HepG2 (cell line): ENCODE measurements around the gene ILDR2. TPM values are rescaled to one million over a fixed set of nuclear protein-coding genes. Genes with fewer than 3 reads are reported as not detected.

Experiments used
- ATAC-seq: fragments of 200-7000 bp; cut with Tn5 transposase; 3 replicates; pipeline ENCODE4 v1.9.1; 2020; ENCODE audit warnings: mild to moderate bottlenecking, moderate library complexity
- BruUV-seq: library from RNA; stranded (reverse); fragments of 400-500 nt; replicated peaks from 2 replicates; lab custom pipeline; 2021; lab: Mats Ljungman, UMichigan
- CTCF ChIA-PET: fragments of 300-600 bp; formaldehyde crosslinking; extraction: SDS; loops from one replicate; lab custom pipeline; 2021; ENCODE audit warnings: low total read pairs, inconsistent platforms, low intra/inter-chr PET ratio; lab: Yijun Ruan, JAX
- POLR2A ChIA-PET: fragments of 350-600 bp; sonication (Branson Sonifier 250); formaldehyde crosslinking; loops from one replicate; lab custom pipeline; 2020; ENCODE audit warnings: antibody characterized with exemption, inconsistent platforms; lab: Yijun Ruan, JAX
- DNase-seq: peaks from one replicate; pipeline ENCODE4 v3.0.0-alpha.2; 2015; ENCODE audit warnings: low spot score
- FAIRE-seq: peaks from 3 replicates; lab custom pipeline; 2011; peaks lifted over from hg19 to GRCh38; lab: Jason Lieb, UNC
- H2AFZ ChIP-seq: one replicate; pipeline ENCODE4 v1.6.1; 2011; ENCODE audit warnings: low read length, inconsistent platforms
- H3K27ac ChIP-seq: fragments of 300-600 bp; 3 replicates; pipeline ENCODE4 v1.8.0; 2011; ENCODE audit warnings: mixed run types, mild to moderate bottlenecking, mixed read lengths, low read length, inconsistent platforms; ENCODE audit not compliant: insufficient read depth; ENCODE audit errors: extremely low read length
- H3K27me3 ChIP-seq, 2 experiments: fragments of 200-600 bp in 1 of 2; 2 replicates in 1 of 2; 3 replicates in 1 of 2; pipeline versions ENCODE4 v1.6.0 to v1.8.0; 2011; ENCODE audit warnings: low read length in 2 of 2, mild to moderate bottlenecking in 2 of 2, moderate library complexity in 2 of 2, inconsistent platforms in 1 of 2; ENCODE audit not compliant: insufficient read depth in 2 of 2, control insufficient read depth in 1 of 2
- H3K36me3 ChIP-seq, 2 experiments: fragments of 200-600 bp in 1 of 2; replicated peaks in 1 of 2; 2 replicates in 1 of 2; 3 replicates in 1 of 2; pipeline versions ENCODE4 v1.5.1 to v1.8.0; 2011; ENCODE audit warnings: low read length in 2 of 2, inconsistent platforms in 1 of 2; ENCODE audit not compliant: insufficient read depth in 2 of 2, control insufficient read depth in 1 of 2
- H3K4me1 ChIP-seq: 2 replicates; pipeline ENCODE4 v1.5.1; 2012; ENCODE audit warnings: low read length, inconsistent platforms; ENCODE audit not compliant: insufficient read depth
- H3K4me2 ChIP-seq: 2 replicates; pipeline ENCODE4 v1.6.0; 2011; ENCODE audit warnings: low read depth, low read length, inconsistent platforms
- H3K4me3 ChIP-seq, 3 experiments: fragments of 200-600 bp in 1 of 3; sonication (generic), shearing (Covaris generic) in 1 of 3; replicated peaks in 1 of 3; 2 replicates each; pipeline ENCODE4 v1.5.1; 2011 to 2016; ENCODE audit warnings: low read length in 3 of 3, inconsistent platforms in 2 of 3, low read depth in 2 of 3, mild to moderate bottlenecking in 2 of 3, control low read depth in 1 of 3, mixed read lengths in 1 of 3; ENCODE audit not compliant: insufficient read depth in 1 of 3
- H3K79me2 ChIP-seq: one replicate; pipeline ENCODE4 v1.6.1; 2011; ENCODE audit warnings: low read length, inconsistent platforms; ENCODE audit not compliant: insufficient read depth
- H3K9ac ChIP-seq: 2 replicates; pipeline ENCODE4 v1.6.0; 2011; ENCODE audit warnings: mild to moderate bottlenecking, low read depth, low read length, inconsistent platforms; ENCODE audit not compliant: insufficient read depth
- H3K9me3 ChIP-seq: 2 replicates; pipeline ENCODE4 v1.5.1; 2012; ENCODE audit warnings: mild to moderate bottlenecking, low read length
- H4K20me1 ChIP-seq: 2 replicates; pipeline ENCODE4 v1.6.0; 2011; ENCODE audit warnings: inconsistent platforms, mild to moderate bottlenecking, low read length, moderate library complexity; ENCODE audit not compliant: insufficient read depth
- BATF2 ChIP-seq: sonication (generic); formaldehyde crosslinking; IDR thresholded peaks from 2 replicates; pipeline ENCODE4 v1.8.0; 2022; ENCODE audit warnings: mild to moderate bottlenecking, missing genetic modification reagents, moderate library complexity
- CEBPG ChIP-seq: IDR thresholded peaks from 2 replicates; pipeline ENCODE4 v1.6.1; 2016
- E2F5 ChIP-seq: sonication (generic); formaldehyde crosslinking; conservative IDR thresholded peaks from 2 replicates; pipeline ENCODE4 v1.4.0; 2020; ENCODE audit warnings: missing genetic modification reagents
- MEIS2 ChIP-seq: sonication (generic); formaldehyde crosslinking; IDR thresholded peaks from 2 replicates; pipeline ENCODE4 v1.9.0; 2021; ENCODE audit warnings: mild to moderate bottlenecking, missing genetic modification reagents
- MIER3 ChIP-seq: IDR thresholded peaks from 2 replicates; pipeline ENCODE4 v1.6.1; 2016; ENCODE audit warnings: missing compliant biosample characterization, borderline replicate concordance
- POLR2A ChIP-seq, 2 experiments: IDR thresholded peaks; 2 replicates each; pipeline ENCODE4 v1.6.1; 2011; ENCODE audit warnings: low read depth in 2 of 2, low read length in 2 of 2, mild to moderate bottlenecking in 1 of 2, moderate library complexity in 1 of 2; ENCODE audit not compliant: insufficient read depth in 1 of 2
- RBM39 ChIP-seq: fragments of 200-400 bp; formaldehyde crosslinking; IDR thresholded peaks from one replicate; pipeline ENCODE4 v1.6.1; 2018; ENCODE audit warnings: antibody characterized with exemption, mild to moderate bottlenecking, low read depth, low read length; ENCODE audit not compliant: poor library complexity, severe bottlenecking
- SIN3B ChIP-seq: fragments of 150-350 bp; IDR thresholded peaks from 2 replicates; pipeline ENCODE4 v1.6.1; 2014; ENCODE audit warnings: low read length
- SMAD1 ChIP-seq: sonication (generic); formaldehyde crosslinking; IDR thresholded peaks from 2 replicates; pipeline ENCODE4 v1.4.0; 2020; ENCODE audit warnings: missing genetic modification reagents, low read depth, mild to moderate bottlenecking, borderline replicate concordance
- ZNF326 ChIP-seq: sonication (generic); formaldehyde crosslinking; IDR thresholded peaks from 2 replicates; pipeline ENCODE4 v1.4.0; 2020; ENCODE audit warnings: missing genetic modification reagents, borderline replicate concordance
- ZNF335 ChIP-seq: sonication (generic); formaldehyde crosslinking; IDR thresholded peaks from 2 replicates; pipeline ENCODE4 v1.4.0; 2020; ENCODE audit warnings: missing genetic modification reagents
- ZNF354B ChIP-seq: sonication (generic); formaldehyde crosslinking; IDR thresholded peaks from 2 replicates; pipeline ENCODE4 v1.8.0; 2022; ENCODE audit warnings: mild to moderate bottlenecking, missing genetic modification reagents
- WGBS: methylation state at CpG from one replicate; pipeline ENCODE4 v1.1.6; 2017; ENCODE audit warnings: low lambda C conversion rate; 5-methylcytosine and 5-hydroxymethylcytosine counted together
- in situ Hi-C: cut with HindIII; loops from 2 replicates; pipeline ENCODE4 v1.10.0; 2017; ENCODE audit warnings: low pct_unique_long_range_greater_than_20kb; ENCODE audit not compliant: extremely low pct_ligation_motif_present
- intact Hi-C: fragments of 100-400 bp; cut with micrococcal nuclease; formaldehyde crosslinking; loops from one replicate; pipeline ENCODE4 v1.10.0; 2022; ENCODE audit not compliant: unreplicated experiment
- polyA plus RNA-seq, 8 experiments: library from polyadenylated mRNA; depleted of rRNA in 3 of 8; stranded (reverse) in 7 of 8; unstranded in 1 of 8; fragments of >200 nt; fragmentation: Illumina TruSeq in 4 of 8; extraction: Trizol in 4 of 8; gene quantifications; 2 replicates each; pipeline versions ENCODE4 v1.2.1 to v1.2.3, GENCODE V29; 2011 to 2016; ENCODE audit warnings: low read depth in 4 of 8, missing spikeins in 1 of 8, mixed read lengths in 1 of 8; ENCODE audit not compliant: insufficient read depth in 1 of 8
- total RNA-seq, 5 experiments: library from RNA; depleted of rRNA; stranded (reverse); fragments of >200 nt; fragmentation: Illumina TruSeq; extraction: Trizol; gene quantifications; 2 replicates each; pipeline ENCODE4 v1.2.3, GENCODE V29; 2016; ENCODE audit warnings: low read depth in 1 of 5
- TF ChIP-seq, protein P1 (sequence below): sonication (generic); formaldehyde crosslinking; IDR thresholded peaks from 2 replicates; pipeline ENCODE4; 2020; ENCODE audit warnings: missing genetic modification reagents, mild to moderate bottlenecking, borderline replicate concordance
- TF ChIP-seq, protein P2 (sequence below): sonication (generic); formaldehyde crosslinking; IDR thresholded peaks from 2 replicates; pipeline ENCODE4 v1.4.0; 2020; ENCODE audit warnings: low read depth, mild to moderate bottlenecking, missing genetic modification reagents
- TF ChIP-seq, protein P3 (sequence below): sonication (generic); formaldehyde crosslinking; conservative IDR thresholded peaks from 2 replicates; pipeline ENCODE4 v1.4.0; 2020; ENCODE audit warnings: missing genetic modification reagents

ILDR2 gene
- total and polyA plus RNA-seq, 2 of the 13 experiments (the other 11 are each of a cell fraction or from before 2014, with no cell fraction given): 0.04 TPM; not detected in 1

DNA sequence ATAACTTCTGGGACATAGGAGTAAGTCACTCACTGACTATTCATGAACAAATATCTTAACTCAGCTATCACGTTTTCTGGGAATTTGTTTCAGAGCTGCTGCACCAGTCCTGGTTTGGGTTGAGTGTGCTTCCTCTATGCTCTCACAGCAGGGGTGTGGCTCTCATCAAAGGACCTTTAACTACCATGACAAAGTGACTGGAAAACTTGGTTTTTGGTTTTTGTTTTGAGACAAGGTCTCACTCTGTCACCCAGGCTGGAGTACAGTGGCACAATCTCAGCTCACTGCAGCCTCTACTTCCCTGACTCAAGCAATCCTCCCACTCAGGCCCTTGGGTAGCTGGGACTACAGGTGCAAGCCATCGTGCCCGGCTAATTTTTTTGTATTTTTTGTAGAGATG is 4.1 kb downstream of the ILDR2 start:
- in situ Hi-C loops: no loop called here
- H3K4me1 ChIP-seq: peaks cover 10% of the 10 kb centered on the region; the same call in 1 of the 2 replicates
- no peaks in the 10 kb centered on the region for H3K36me3 ChIP-seq
- H3K9ac ChIP-seq: no peak overlapping the region
- H2AFZ ChIP-seq: no peak overlapping the region
- intact Hi-C loops: no loop called here
- H3K27ac ChIP-seq: no peak overlapping the region
- FAIRE-seq (no peak), ATAC-seq (no peak), DNase-seq (no peak)
- H3K4me3 ChIP-seq: no peak overlapping the region
- WGBS: 21% methylated on average over 3 of the region's 3 CpGs
- POLR2A ChIA-PET: no interaction called here
- no peaks in the 10 kb centered on the region for H3K9me3 ChIP-seq
- no peak overlapping the region for H3K4me2 ChIP-seq
- no peaks in the 10 kb centered on the region for H3K79me2 ChIP-seq
- H3K27me3 ChIP-seq: peaks cover 0 to 41% of the 10 kb centered on the region in 2 experiments; a peak in 3 of 5 replicates
- no TSS peak for BruUV-seq
- CTCF ChIA-PET: no interaction called here
- no peaks in the 10 kb centered on the region for H4K20me1 ChIP-seq
- TF ChIP-seq POLR2A (IDR thresholded peaks at IDR 0.05; ENCODE audit: insufficient read depth in 1 of 2, low read depth in 2 of 2, low read length in 2 of 2) (no peak), SMAD1 (CRISPR knock-in tag) (no peak), ZNF335 (CRISPR knock-in tag) (no peak), MEIS2 (no peak), ZNF326 (no peak), E2F5 (CRISPR knock-in tag) (no peak), MIER3 (CRISPR knock-in tag) (no peak), SIN3B (no peak), ZNF354B (CRISPR knock-in tag) (no peak), BATF2 (no peak), CEBPG (no peak), RBM39 (no peak)
- TF ChIP-seq, protein P1, sequence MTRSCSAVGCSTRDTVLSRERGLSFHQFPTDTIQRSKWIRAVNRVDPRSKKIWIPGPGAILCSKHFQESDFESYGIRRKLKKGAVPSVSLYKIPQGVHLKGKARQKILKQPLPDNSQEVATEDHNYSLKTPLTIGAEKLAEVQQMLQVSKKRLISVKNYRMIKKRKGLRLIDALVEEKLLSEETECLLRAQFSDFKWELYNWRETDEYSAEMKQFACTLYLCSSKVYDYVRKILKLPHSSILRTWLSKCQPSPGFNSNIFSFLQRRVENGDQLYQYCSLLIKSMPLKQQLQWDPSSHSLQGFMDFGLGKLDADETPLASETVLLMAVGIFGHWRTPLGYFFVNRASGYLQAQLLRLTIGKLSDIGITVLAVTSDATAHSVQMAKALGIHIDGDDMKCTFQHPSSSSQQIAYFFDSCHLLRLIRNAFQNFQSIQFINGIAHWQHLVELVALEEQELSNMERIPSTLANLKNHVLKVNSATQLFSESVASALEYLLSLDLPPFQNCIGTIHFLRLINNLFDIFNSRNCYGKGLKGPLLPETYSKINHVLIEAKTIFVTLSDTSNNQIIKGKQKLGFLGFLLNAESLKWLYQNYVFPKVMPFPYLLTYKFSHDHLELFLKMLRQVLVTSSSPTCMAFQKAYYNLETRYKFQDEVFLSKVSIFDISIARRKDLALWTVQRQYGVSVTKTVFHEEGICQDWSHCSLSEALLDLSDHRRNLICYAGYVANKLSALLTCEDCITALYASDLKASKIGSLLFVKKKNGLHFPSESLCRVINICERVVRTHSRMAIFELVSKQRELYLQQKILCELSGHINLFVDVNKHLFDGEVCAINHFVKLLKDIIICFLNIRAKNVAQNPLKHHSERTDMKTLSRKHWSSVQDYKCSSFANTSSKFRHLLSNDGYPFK (CRISPR knock-in tag): no peak
- TF ChIP-seq, protein P2, sequence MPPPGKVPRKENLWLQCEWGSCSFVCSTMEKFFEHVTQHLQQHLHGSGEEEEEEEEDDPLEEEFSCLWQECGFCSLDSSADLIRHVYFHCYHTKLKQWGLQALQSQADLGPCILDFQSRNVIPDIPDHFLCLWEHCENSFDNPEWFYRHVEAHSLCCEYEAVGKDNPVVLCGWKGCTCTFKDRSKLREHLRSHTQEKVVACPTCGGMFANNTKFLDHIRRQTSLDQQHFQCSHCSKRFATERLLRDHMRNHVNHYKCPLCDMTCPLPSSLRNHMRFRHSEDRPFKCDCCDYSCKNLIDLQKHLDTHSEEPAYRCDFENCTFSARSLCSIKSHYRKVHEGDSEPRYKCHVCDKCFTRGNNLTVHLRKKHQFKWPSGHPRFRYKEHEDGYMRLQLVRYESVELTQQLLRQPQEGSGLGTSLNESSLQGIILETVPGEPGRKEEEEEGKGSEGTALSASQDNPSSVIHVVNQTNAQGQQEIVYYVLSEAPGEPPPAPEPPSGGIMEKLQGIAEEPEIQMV (CRISPR knock-in tag): no peak
- TF ChIP-seq, protein P3, sequence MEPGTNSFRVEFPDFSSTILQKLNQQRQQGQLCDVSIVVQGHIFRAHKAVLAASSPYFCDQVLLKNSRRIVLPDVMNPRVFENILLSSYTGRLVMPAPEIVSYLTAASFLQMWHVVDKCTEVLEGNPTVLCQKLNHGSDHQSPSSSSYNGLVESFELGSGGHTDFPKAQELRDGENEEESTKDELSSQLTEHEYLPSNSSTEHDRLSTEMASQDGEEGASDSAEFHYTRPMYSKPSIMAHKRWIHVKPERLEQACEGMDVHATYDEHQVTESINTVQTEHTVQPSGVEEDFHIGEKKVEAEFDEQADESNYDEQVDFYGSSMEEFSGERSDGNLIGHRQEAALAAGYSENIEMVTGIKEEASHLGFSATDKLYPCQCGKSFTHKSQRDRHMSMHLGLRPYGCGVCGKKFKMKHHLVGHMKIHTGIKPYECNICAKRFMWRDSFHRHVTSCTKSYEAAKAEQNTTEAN: no peak
